Endothelial cell of umbilical vein (primary cell): ENCODE measurements around the gene RHCE. TPM values are rescaled to one million over a fixed set of nuclear protein-coding genes. Genes with fewer than 3 reads are reported as not detected.
A peak's percentile ranks its signal among the peaks of the same experiment; 100 is the strongest.

Experiments
- BruUV-seq: library from RNA; stranded (reverse); fragments of 400-500 nt; replicated peaks from 2 replicates; lab custom pipeline; 2021; lab: Mats Ljungman, UMichigan
- CTCF ChIA-PET: fragments of 300-600, 350-600 bp; sonication (Branson Sonifier 250); formaldehyde crosslinking; loops from one replicate; lab custom pipeline; 2021; ENCODE audit warnings: antibody characterized with exemption, inconsistent platforms; lab: Charles Lee
- POLR2A ChIA-PET: fragments of 300-600, 350-600 bp; sonication (Branson Sonifier 250); formaldehyde crosslinking; loops from one replicate; lab custom pipeline; 2021; ENCODE audit warnings: antibody characterized with exemption, inconsistent platforms; lab: Charles Lee
- DNase-seq: peaks from one replicate; pipeline ENCODE4 v3.0.0-alpha.2; 2011; ENCODE audit warnings: low read depth, low spot score
- FAIRE-seq: peaks from 2 replicates; lab custom pipeline; 2011; peaks lifted over from hg19 to GRCh38; lab: Jason Lieb, UNC
- H2AFZ ChIP-seq: 2 replicates; pipeline ENCODE4 v1.6.0; 2012; ENCODE audit warnings: low read depth, low read length, control low read depth, inconsistent platforms
- H3K27ac ChIP-seq: 2 replicates; pipeline ENCODE4 v1.5.1; 2011; ENCODE audit warnings: low read depth, mild to moderate bottlenecking, control low read depth, low read length, moderate library complexity; ENCODE audit not compliant: insufficient read depth
- H3K27me3 ChIP-seq, 2 experiments: 2 replicates each; pipeline versions ENCODE4 v1.6.0 to v1.6.1; 2011; ENCODE audit warnings: low read length in 2 of 2, mixed read lengths in 1 of 2; ENCODE audit not compliant: control insufficient read depth in 2 of 2, insufficient read depth in 2 of 2
- H3K36me3 ChIP-seq, 2 experiments: 2 replicates in 1 of 2; 3 replicates in 1 of 2; pipeline ENCODE4 v1.5.1; 2011; ENCODE audit warnings: low read length in 2 of 2, mild to moderate bottlenecking in 1 of 2, moderate library complexity in 1 of 2; ENCODE audit not compliant: control insufficient read depth in 2 of 2, insufficient read depth in 2 of 2; ENCODE audit errors: extremely low read depth in 1 of 2
- H3K4me1 ChIP-seq: 3 replicates; pipeline ENCODE4 v1.5.1; 2011; ENCODE audit warnings: mild to moderate bottlenecking, low read length; ENCODE audit not compliant: control insufficient read depth, insufficient read depth; ENCODE audit errors: extremely low read depth
- H3K4me2 ChIP-seq: 2 replicates; pipeline ENCODE4 v1.6.1; 2011; ENCODE audit warnings: low read length, control low read depth, mixed read lengths; ENCODE audit not compliant: insufficient read depth
- H3K4me3 ChIP-seq, 3 experiments: fragments of 200-600 bp in 1 of 3; sonication (generic), shearing (Covaris generic) in 1 of 3; replicated peaks in 1 of 3; 2 replicates each; pipeline ENCODE4 v1.5.1; 2011 to 2016; ENCODE audit warnings: control low read depth in 3 of 3, low read length in 3 of 3, mild to moderate bottlenecking in 2 of 3, inconsistent platforms in 1 of 3, low read depth in 1 of 3, moderate library complexity in 1 of 3; ENCODE audit not compliant: insufficient read depth in 1 of 3
- H3K79me2 ChIP-seq: 2 replicates; pipeline ENCODE4 v1.6.0; 2012; ENCODE audit warnings: low read length, inconsistent platforms; ENCODE audit not compliant: control insufficient read depth, insufficient read depth
- H3K9ac ChIP-seq: replicated peaks from 2 replicates; pipeline ENCODE3; 2011; ENCODE audit warnings: low read length, control low read depth; ENCODE audit not compliant: insufficient read depth; ENCODE audit errors: extremely low read depth
- H3K9me1 ChIP-seq: replicated peaks from 3 replicates; pipeline ENCODE4 v1.6.0; 2011; ENCODE audit warnings: mild to moderate bottlenecking, low read length; ENCODE audit not compliant: control insufficient read depth, insufficient read depth; ENCODE audit errors: extremely low read depth
- H3K9me3 ChIP-seq: replicated peaks from 2 replicates; pipeline ENCODE4 v1.5.1; 2012; ENCODE audit warnings: low read length, inconsistent platforms; ENCODE audit not compliant: control insufficient read depth, insufficient read depth
- H4K20me1 ChIP-seq: replicated peaks from 2 replicates; pipeline ENCODE3; 2011; ENCODE audit warnings: mild to moderate bottlenecking, low read length; ENCODE audit not compliant: control insufficient read depth, insufficient read depth; ENCODE audit errors: extremely low read depth
- EZH2 ChIP-seq: IDR thresholded peaks from 2 replicates; pipeline ENCODE4 v1.6.1; 2012; ENCODE audit warnings: borderline replicate concordance, low read depth, mild to moderate bottlenecking, moderate library complexity, low read length, inconsistent platforms; ENCODE audit not compliant: severe bottlenecking
- FOS ChIP-seq: IDR thresholded peaks from 2 replicates; pipeline ENCODE4 v1.6.1; 2011; ENCODE audit warnings: mild to moderate bottlenecking, low read length, moderate library complexity, borderline replicate concordance; ENCODE audit not compliant: insufficient read depth
- MAX ChIP-seq: IDR thresholded peaks from 2 replicates; pipeline ENCODE4 v1.6.1; 2011; ENCODE audit not compliant: insufficient read depth, insufficient read length
- MYC ChIP-seq: IDR thresholded peaks from one replicate; pipeline ENCODE4 v1.6.1; 2011; ENCODE audit warnings: mild to moderate bottlenecking, low read depth, low read length
- POLR2A ChIP-seq: IDR thresholded peaks from 2 replicates; pipeline ENCODE4 v1.6.1; 2012; ENCODE audit warnings: low read depth, mild to moderate bottlenecking, control low read depth, low read length
- POLR2AphosphoS5 ChIP-seq: IDR thresholded peaks from 2 replicates; pipeline ENCODE4 v1.6.1; 2012; ENCODE audit warnings: low read depth, mild to moderate bottlenecking, control low read depth, low read length, moderate library complexity; ENCODE audit not compliant: insufficient read depth
- dilution Hi-C: fragments of 300-500 bp; cut with MboI; formaldehyde crosslinking; loops from one replicate; pipeline ENCODE4 v1.15.0; 2019; ENCODE audit warnings: low sequenced_read_pairs; ENCODE audit not compliant: extremely low pct_ligation_motif_present
- intact Hi-C: fragments of 100-400 bp; cut with micrococcal nuclease; formaldehyde crosslinking; loops from one replicate; pipeline ENCODE4 v1.10.0; 2022
- polyA plus RNA-seq, 4 experiments: library from polyadenylated mRNA; depleted of rRNA in 3 of 4; stranded (reverse) in 3 of 4; unstranded in 1 of 4; fragments of >200 nt; gene quantifications; 2 replicates each; pipeline versions ENCODE4 v1.2.1 to v1.2.3, GENCODE V29; 2011 to 2012; ENCODE audit warnings: missing spikeins in 1 of 4
- total RNA-seq: library from RNA; stranded (reverse); gene quantifications from 2 replicates; pipeline ENCODE4 v1.2.3, GENCODE V29; 2021

RHCE gene
- total and polyA plus RNA-seq, 2 donors (not counting 3 experiments of a cell fraction or from before 2014, with no cell fraction given), result 0.07 TPM; not detected in 1

- H3K4me2 ChIP-seq, result peak overlapping the region; percentile 93
- no peaks in the 10 kb centered on the region for H3K9me3 ChIP-seq
- BruUV-seq, result TSS peak; percentile 41
- H3K9me1 ChIP-seq, result no peaks in the 10 kb centered on the region
- DNase-seq (peak; percentile 24), FAIRE-seq (no peak)
- no peaks in the 10 kb centered on the region for H3K27me3 ChIP-seq
- H3K4me3 ChIP-seq, result peak overlapping the region; percentile 86 to 97 (median 95)
- POLR2A ChIA-PET, result no interaction called here
- dilution Hi-C loops, result no loop called here
- peak overlapping the region; percentile 88 for H3K9ac ChIP-seq
- intact Hi-C loops, result loop anchor here (5.0 to 10.0 kb wide), 3 partner anchors 55 to 373 kb away; partner anchors contain the start of genes SELENON and TMEM50A
- no peak overlapping the region for H2AFZ ChIP-seq
- H3K36me3 ChIP-seq, result no peaks in the 10 kb centered on the region
- CTCF ChIA-PET, result interaction anchor here (0.8 to 2.2 kb wide), 4 partner anchors 9 to 187 kb away, joined by 3 to 7 read pairs (median 4); no protein-coding TSS in a partner anchor
- peaks cover 42% of the 10 kb centered on the region for H3K4me1 ChIP-seq
- TF ChIP-seq POLR2A (no peak), MAX (no peak), MYC (no peak), POLR2AphosphoS5 (no peak), EZH2 (no peak), FOS (no peak)
- peaks cover 4% of the 10 kb centered on the region for H4K20me1 ChIP-seq
- H3K27ac ChIP-seq, result no peak overlapping the region
- peaks cover 54% of the 10 kb centered on the region for H3K79me2 ChIP-seq
Observed at GRCh38 chr1:25431955-25432719, 11.5 kb upstream of the RHCE start.
